Heart left ventricle (tissue), 16 donors: ENCODE results near the gene POFUT2. TPM values are rescaled to one million over a fixed set of nuclear protein-coding genes. Genes with fewer than 3 reads are reported as not detected.

ENCODE experiments used
- ATAC-seq, 4 donors: fragments of 200-7000 bp; cut with Tn5 transposase; one replicate each; pipeline ENCODE4 v1.9.1; 2020 to 2022; ENCODE audit warnings: moderate library complexity in 4 of 4, mild to moderate bottlenecking in 3 of 4, moderate number of reproducible peaks in 1 of 4
- DNase-seq, 5 donors: peaks; one replicate each; pipeline ENCODE4 v3.0.0-alpha.2; 2020
- H3K27ac ChIP-seq, 12 donors: fragments of 200-600 bp; sonication (generic) in 4 of 12; one replicate each; pipeline versions ENCODE4 v1.5.0 to v1.8.0; 2016 to 2022; ENCODE audit warnings: mild to moderate bottlenecking in 2 of 12
- H3K27me3 ChIP-seq, 9 donors: fragments of 200-600 bp; sonication (generic) in 2 of 9; one replicate each; pipeline versions ENCODE4 v1.5.1 to v1.8.0; 2016 to 2022; ENCODE audit warnings: mild to moderate bottlenecking in 3 of 9
- H3K36me3 ChIP-seq, 9 donors: fragments of 200-600 bp; sonication (generic) in 2 of 9; one replicate each; pipeline versions ENCODE4 v1.5.0 to v1.8.0; 2018 to 2022; ENCODE audit warnings: mild to moderate bottlenecking in 2 of 9
- H3K4me1 ChIP-seq, 12 donors: fragments of 200-600 bp; sonication (generic) in 4 of 12; one replicate each; pipeline versions ENCODE4 v1.5.0 to v1.8.0; 2016 to 2022; ENCODE audit warnings: mild to moderate bottlenecking in 3 of 12
- H3K4me3 ChIP-seq, 12 donors: fragments of 200-600 bp; sonication (generic) in 4 of 12; one replicate each; pipeline versions ENCODE4 v1.5.0 to v1.8.0; 2017 to 2022; ENCODE audit warnings: mild to moderate bottlenecking in 9 of 12, moderate library complexity in 4 of 12
- H3K9me3 ChIP-seq, 12 donors: fragments of 200-600 bp; sonication (generic) in 4 of 12; one replicate each; pipeline versions ENCODE4 v1.5.0 to v1.8.0; 2016 to 2022; ENCODE audit warnings: mild to moderate bottlenecking in 1 of 12
- CTCF ChIP-seq, 12 donors: fragments of 200-600 bp; sonication (generic) in 4 of 12; IDR thresholded peaks; one replicate each; pipeline versions ENCODE4 v1.5.0 to v1.8.0; 2018 to 2022; ENCODE audit warnings: antibody characterized with exemption in 12 of 12, mild to moderate bottlenecking in 5 of 12
- POLR2A ChIP-seq, 2 donors: fragments of 450-650 bp; IDR thresholded peaks; one replicate each; pipeline ENCODE4 v1.6.1; 2017; ENCODE audit warnings: antibody characterized with exemption in 2 of 2, mild to moderate bottlenecking in 2 of 2, moderate library complexity in 2 of 2
- WGBS, 4 donors: extraction: QIAGEN DNeasy Blood & Tissue Kit in 2 of 4; methylation state at CpG; one replicate each; pipeline versions ENCODE4 v1.1.5 to v1.1.7; 2013 to 2018; 5-methylcytosine and 5-hydroxymethylcytosine counted together
- intact Hi-C, 10 donors: fragments of 100-400 bp; cut with DNase I; formaldehyde crosslinking; loops; one replicate each; pipeline versions ENCODE4 v1.11.1 to v1.14.2; 2022
- polyA plus RNA-seq, 2 donors: library from polyadenylated mRNA; stranded (reverse); fragments of 200-250 nt; gene quantifications; one replicate each; pipeline ENCODE4 v1.2.3, GENCODE V29; 2013
- total RNA-seq, 9 donors: library from RNA; depleted of rRNA in 2 of 9; stranded (reverse); fragments of >200 nt in 2 of 9; fragmentation: NEBNext Ultra II Directional in 3 of 9; extraction: Animal tissue kit (Norgen Biotek cat#: 25700) in 3 of 9; gene quantifications; one replicate each; pipeline versions ENCODE4 v1.1.0 to v1.2.4, GENCODE V29; 2016 to 2023
- donor health status: ischemic (EF 13 %, LVEDD 7.1; RV severe dilation, severe dysfunction).
- donor health status: healthy with polysubstance abuse.
- donor health status: DM: no; HTN: yes; CAD: no.
- donor health status: DM: no; HTN: no; CAD: no.
- donor health status: ischemic (EF 25% LVEDD 6.9; RV normal size, moderate dysfunction).
- donor health status: ischemic (EF 25% LVEDD 5.7; RV mildly dilated, moderate dysfunction).
- donor health status: healthy.
- donor health status: DM: yes; HTN: yes; CAD: no.
- donor health status: ischemic (EF 35%, LVEDD 5.7; RV mildly dilated, moderate dysfunction).
- donor health status: nonischemic (EF 11% LVEDD 7.7; RV severe dilation, severe dysfunction).
- donor health status: DM: yes; HTN: yes; CAD: no.
- donor health status: PGD.
- donor health status: ischemic (EF 29% LVEDD 5.4; RV normal size, mild dysfunction).
- donor health status: nonischemic (EF 23%, LVEDD 6.1; RV moderate dilation, normal function).

Gene POFUT2
- total and polyA plus RNA-seq, 11 donors: 10.8 to 25.8 (median 18.5) TPM

- intact Hi-C loops: no loop called here
- no peaks in the 10 kb centered on the region for H3K4me1 ChIP-seq
- H3K27me3 ChIP-seq: no peaks in the 10 kb centered on the region
- H3K4me3 ChIP-seq: no peak overlapping the region
- H3K27ac ChIP-seq: no peak overlapping the region
- WGBS, 4 donors: 83 to 94% (median 92%) methylated on average over 1 of the region's 1 CpG
- DNase-seq (no peak), ATAC-seq (no peak)
- H3K9me3 ChIP-seq: peaks cover 0 to 30% (median 11%) of the 10 kb centered on the region in 12 donors
- H3K36me3 ChIP-seq: peaks cover 0 to 50% (median 23%) of the 10 kb centered on the region in 9 donors
- TF ChIP-seq CTCF (IDR thresholded peaks at IDR 0.05) (no peak), POLR2A (IDR thresholded peaks at IDR 0.05) (no peak)
Observed at GRCh38 chr21:45217010-45217409, 70.7 kb downstream of the POFUT2 start.

- H3K36me3 ChIP-seq: peaks cover 0 to 49% (median 17%) of the 10 kb centered on the region in 9 donors
Observed at GRCh38 chr21:45215213-45215612, 72.5 kb downstream of the POFUT2 start.

More at GRCh38 chr21:45215213-45215612, 72.5 kb downstream of the POFUT2 start:
- H3K4me3 ChIP-seq: no peak overlapping the region
- H3K27me3 ChIP-seq: no peaks in the 10 kb centered on the region
- ATAC-seq: no peak
- WGBS, 4 donors: 55 to 73% (median 67%) methylated on average over 2 of the region's 2 CpGs
- TF ChIP-seq CTCF (IDR thresholded peaks at IDR 0.05) (no peak), POLR2A (IDR thresholded peaks at IDR 0.05) (no peak)
- DNase-seq: no peak
- peaks cover 0 to 30% (median 11%) of the 10 kb centered on the region in 12 donors for H3K9me3 ChIP-seq
- peaks cover 0 to 6% (median 0%) of the 10 kb centered on the region in 12 donors for H3K4me1 ChIP-seq
- H3K27ac ChIP-seq: no peak overlapping the region
- intact Hi-C loops: no loop called here

Other genes starting within 250 kb of the POFUT2 start
- 10 to 100 TPM in 8 of 9 donors, 1 to 10 TPM in 1; 6.9 to 16.3 (median 12.1) TPM for gene ADARB1, start 213.3 kb downstream of the POFUT2 start, total RNA-seq
- 10 to 100 TPM in 1 of 2 donors, 1 to 10 TPM in 1; 8.9 to 11.5 TPM for gene ADARB1, start 213.3 kb downstream of the POFUT2 start, polyA plus RNA-seq
- gene COL18A1, start 117.3 kb upstream of the POFUT2 start, total RNA-seq: 100 to 1,000 TPM in 2 of 9 donors, 10 to 100 TPM in 7; 31.7 to 109 (median 59.0) TPM
- gene COL18A1, start 117.3 kb upstream of the POFUT2 start, polyA plus RNA-seq: 10 to 100 TPM; 38.9 to 65.6 TPM